ENCODE data around the gene CAMKK2.

- TF ChIP-seq EZH2 (IDR thresholded peaks at IDR 0.05; ENCODE audit: insufficient read depth, poor library complexity, severe bottlenecking) (no peak), EZH2phosphoT487 (IDR thresholded peaks at IDR 0.05; ENCODE audit: insufficient read depth, low read depth) (no peak)
Measured at GRCh38 chr12:121202407-121203355, 93.8 kb downstream of the CAMKK2 start.
